ENCODE results near the gene KIF5B. TPM values are rescaled to one million over a fixed set of nuclear protein-coding genes. Genes with fewer than 3 reads are reported as not detected.
A peak's percentile ranks its signal among the peaks of the same experiment; 100 is the strongest.
"Not testable (repeated sequence)": the region's sequence is repeated elsewhere in the genome, so short reads cannot be mapped to it uniquely, and the experiment has no call there.

Gene KIF5B
- total and polyA plus RNA-seq, 7 donors = 46.5 to 135 (median 97.4) TPM

DNA sequence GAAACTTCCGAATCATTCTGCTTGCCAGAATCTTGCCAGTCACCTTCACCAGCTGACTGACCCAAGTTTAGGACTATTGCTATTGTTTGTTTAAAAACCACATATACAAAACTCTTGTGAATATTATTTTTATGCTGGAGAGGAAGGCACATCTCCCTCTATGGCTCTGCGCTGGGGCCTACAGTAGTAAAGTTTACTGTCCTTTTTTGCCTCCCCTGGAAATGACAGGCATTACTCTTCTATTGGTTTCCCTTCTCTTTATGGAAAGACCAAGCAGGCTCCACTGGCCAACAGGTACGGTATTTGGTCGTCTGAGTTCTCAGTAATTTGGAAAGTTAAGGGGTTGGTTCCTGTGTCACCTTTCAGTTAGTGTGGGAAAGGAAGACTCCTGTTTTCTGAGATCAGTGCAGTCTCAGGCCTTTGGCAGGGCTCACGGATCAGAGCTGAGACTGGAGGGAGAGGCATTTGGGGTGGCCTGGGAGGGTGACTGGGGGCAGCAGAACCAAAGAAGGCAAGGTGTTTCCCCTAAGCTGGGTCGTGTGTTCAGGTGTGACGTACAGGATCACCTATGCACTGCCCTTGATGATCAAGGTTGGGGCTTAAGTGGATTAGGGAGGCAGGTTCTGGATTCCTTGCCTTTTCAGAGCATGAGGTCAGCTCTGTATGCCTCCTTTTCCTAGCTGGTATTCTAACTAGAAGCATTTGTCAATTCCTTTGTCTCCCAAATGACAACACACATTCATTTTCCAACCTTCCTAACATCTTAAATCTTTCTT, 16.0 kb upstream of the KIF5B start:
- Histone ChIP-seq H3K36me3 (ENCODE audit: insufficient read depth in 1 of 2, low read depth in 1 of 2) (no peaks in the 10 kb centered on the region), H3K4me1 (no peaks in the 10 kb centered on the region), H3K27ac (no peak overlapping the region), H3K4me3 (no peak overlapping the region), H3K27me3 (ENCODE audit: insufficient read depth in 3 of 3, low read length in 2 of 3) (no peaks in the 10 kb centered on the region), H3K9me3 (no peaks in the 10 kb centered on the region)
- DNase-seq (no peak), ATAC-seq (no peak)
- TF ChIP-seq, protein P1, sequence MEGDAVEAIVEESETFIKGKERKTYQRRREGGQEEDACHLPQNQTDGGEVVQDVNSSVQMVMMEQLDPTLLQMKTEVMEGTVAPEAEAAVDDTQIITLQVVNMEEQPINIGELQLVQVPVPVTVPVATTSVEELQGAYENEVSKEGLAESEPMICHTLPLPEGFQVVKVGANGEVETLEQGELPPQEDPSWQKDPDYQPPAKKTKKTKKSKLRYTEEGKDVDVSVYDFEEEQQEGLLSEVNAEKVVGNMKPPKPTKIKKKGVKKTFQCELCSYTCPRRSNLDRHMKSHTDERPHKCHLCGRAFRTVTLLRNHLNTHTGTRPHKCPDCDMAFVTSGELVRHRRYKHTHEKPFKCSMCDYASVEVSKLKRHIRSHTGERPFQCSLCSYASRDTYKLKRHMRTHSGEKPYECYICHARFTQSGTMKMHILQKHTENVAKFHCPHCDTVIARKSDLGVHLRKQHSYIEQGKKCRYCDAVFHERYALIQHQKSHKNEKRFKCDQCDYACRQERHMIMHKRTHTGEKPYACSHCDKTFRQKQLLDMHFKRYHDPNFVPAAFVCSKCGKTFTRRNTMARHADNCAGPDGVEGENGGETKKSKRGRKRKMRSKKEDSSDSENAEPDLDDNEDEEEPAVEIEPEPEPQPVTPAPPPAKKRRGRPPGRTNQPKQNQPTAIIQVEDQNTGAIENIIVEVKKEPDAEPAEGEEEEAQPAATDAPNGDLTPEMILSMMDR (IDR thresholded peaks at IDR 0.05) = no peak
- WGBS, 3 donors = 87 to 88% (median 87%) methylated on average over 7 of the region's 7 CpGs
- intact Hi-C loops (cut with DNase I) = no loop called here

DNA sequence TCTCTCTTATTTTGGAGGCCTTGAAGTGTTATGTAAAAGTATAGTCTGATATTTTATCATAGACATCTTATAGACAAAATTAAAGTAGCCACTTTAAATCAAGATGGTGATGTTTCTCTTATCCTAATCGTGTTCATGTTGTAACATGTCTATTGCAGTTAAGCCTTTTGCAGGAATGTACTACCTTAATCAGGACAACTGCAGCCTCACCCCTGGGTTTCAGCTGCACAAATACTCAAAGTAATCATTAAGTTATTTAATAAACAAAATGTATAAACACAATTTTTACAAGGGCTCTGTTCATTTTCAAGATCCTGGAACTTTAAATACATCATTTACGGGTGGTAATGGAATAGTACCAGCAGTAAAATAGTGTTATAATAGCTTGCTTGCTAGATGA, 14.4 kb upstream of the KIF5B start:
- 83 to 94% (median 89%) methylated on average over 2 of the region's 2 CpGs for WGBS, 3 donors
- no peaks in the 10 kb centered on the region for H3K4me1 ChIP-seq
- intact Hi-C loops (cut with DNase I) = no loop called here
- H3K36me3 ChIP-seq (ENCODE audit: insufficient read depth in 1 of 2, low read depth in 1 of 2) = no peaks in the 10 kb centered on the region
- TF ChIP-seq, protein P1 (IDR thresholded peaks at IDR 0.05) = no peak
- no peak overlapping the region for H3K27ac ChIP-seq
- DNase-seq (no peak), ATAC-seq (no peak)
- no peak overlapping the region for H3K4me3 ChIP-seq
- H3K27me3 ChIP-seq (ENCODE audit: insufficient read depth in 3 of 3, low read length in 2 of 3) = no peaks in the 10 kb centered on the region
- H3K9me3 ChIP-seq = peaks cover 2% of the 10 kb centered on the region

DNA sequence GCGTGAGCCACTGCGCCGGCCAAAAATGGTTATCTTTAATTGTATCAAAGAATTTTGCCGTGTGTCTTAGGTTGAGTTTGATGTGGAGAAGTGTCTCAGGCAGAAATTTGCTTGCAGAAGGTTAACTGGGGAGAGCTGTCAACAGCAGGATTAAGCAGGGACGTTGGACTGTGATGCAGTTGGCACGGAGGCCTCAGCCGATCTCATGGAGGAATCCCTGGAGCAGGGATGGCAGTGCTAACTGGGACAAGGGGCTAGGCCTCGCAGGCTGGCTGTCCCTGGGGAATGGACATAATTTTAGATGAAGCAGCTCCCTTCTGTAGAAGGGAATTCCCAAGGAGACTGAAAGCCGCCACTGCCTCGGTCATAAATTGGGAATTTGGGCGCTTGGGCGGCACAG, 12.3 kb upstream of the KIF5B start:
- H3K36me3 ChIP-seq (ENCODE audit: insufficient read depth in 1 of 2, low read depth in 1 of 2) = no peaks in the 10 kb centered on the region
- intact Hi-C loops (cut with DNase I) = no loop called here
- TF ChIP-seq, protein P1 (IDR thresholded peaks at IDR 0.05) = no peak
- no peaks in the 10 kb centered on the region for H3K4me1 ChIP-seq
- ATAC-seq (peak in 1 of 4 donors; percentile 88), DNase-seq (no peak)
- no peaks in the 10 kb centered on the region for H3K27me3 ChIP-seq (ENCODE audit: insufficient read depth in 3 of 3, low read length in 2 of 3)
- H3K9me3 ChIP-seq = peaks cover 5% of the 10 kb centered on the region
- no peak overlapping the region for H3K4me3 ChIP-seq
- H3K27ac ChIP-seq = no peak overlapping the region
- WGBS, 3 donors = 43 to 62% (median 62%) methylated on average over 12 of the region's 12 CpGs

DNA sequence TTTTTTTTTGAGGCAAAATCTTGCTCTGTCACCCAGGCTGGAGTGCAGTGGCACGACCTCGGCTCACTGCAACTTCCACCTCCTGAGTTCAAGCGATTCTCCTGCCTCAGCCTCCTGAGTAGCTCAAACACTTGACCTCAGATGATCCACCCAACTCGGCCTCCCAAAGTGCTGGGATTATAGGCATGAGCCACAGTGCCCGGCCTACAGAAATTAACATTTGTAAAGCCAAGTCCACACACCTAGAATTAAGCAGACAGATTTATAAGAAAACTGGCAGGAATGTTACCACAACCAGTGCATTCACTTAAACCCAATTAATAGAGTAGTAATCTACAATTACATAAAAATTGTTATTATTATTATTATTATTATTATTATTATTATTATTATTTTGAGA, 11.7 kb upstream of the KIF5B start:
- H3K4me1 ChIP-seq; H3K36me3 ChIP-seq (ENCODE audit: insufficient read depth in 1 of 2, low read depth in 1 of 2); H3K9me3 ChIP-seq; H3K4me3 ChIP-seq; H3K27me3 ChIP-seq (ENCODE audit: insufficient read depth in 3 of 3, low read length in 2 of 3); H3K27ac ChIP-seq; DNase-seq; intact Hi-C loops (cut with DNase I); ATAC-seq: not testable (repeated sequence)
- WGBS, 3 donors = 86 to 92% (median 89%) methylated on average over 5 of the region's 5 CpGs

DNA sequence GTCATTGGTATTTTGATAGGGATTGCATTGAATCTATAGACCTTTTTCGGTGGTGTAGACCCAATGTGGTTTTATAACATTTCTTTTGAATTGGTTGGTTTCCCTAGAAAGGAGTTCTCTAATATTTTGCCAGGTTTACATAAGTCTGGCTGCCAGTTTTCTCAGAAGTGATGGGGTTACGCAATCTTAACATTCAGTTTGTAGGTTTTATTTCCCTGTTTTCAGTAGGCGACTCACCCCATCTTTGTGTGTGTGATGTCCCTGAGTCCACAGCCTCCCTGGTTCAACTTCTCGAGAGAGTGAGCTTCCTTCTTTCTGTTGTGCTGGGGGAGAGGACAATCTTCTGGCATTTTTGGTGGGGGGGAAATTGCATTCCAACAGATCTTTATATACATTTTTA, 9.6 kb upstream of the KIF5B start:
- TF ChIP-seq, protein P1 (IDR thresholded peaks at IDR 0.05) = no peak
- Histone ChIP-seq H3K27ac (no peak overlapping the region), H3K9me3 (peaks cover 5% of the 10 kb centered on the region), H3K36me3 (ENCODE audit: insufficient read depth in 1 of 2, low read depth in 1 of 2) (no peaks in the 10 kb centered on the region), H3K4me3 (no peak overlapping the region), H3K27me3 (ENCODE audit: insufficient read depth in 3 of 3, low read length in 2 of 3) (no peaks in the 10 kb centered on the region), H3K4me1 (no peaks in the 10 kb centered on the region)
- WGBS, 3 donors = 86 to 89% (median 88%) methylated on average over 4 of the region's 4 CpGs
- ATAC-seq (no peak), DNase-seq (no peak)
- intact Hi-C loops (cut with DNase I) = no loop called here
